HepG2 (cell line): ENCODE results near the gene TRIM28.

Experiments
- CTCF ChIP-seq: sonication (generic); formaldehyde crosslinking; IDR thresholded peaks from 2 replicates; pipeline ENCODE4 v1.5.0; 2020; ENCODE audit warnings: mild to moderate bottlenecking, missing genetic modification reagents, moderate library complexity
- EHMT2 ChIP-seq: fragments of 200-600 bp; sonication (generic); IDR thresholded peaks from 2 replicates; pipeline ENCODE4 v1.7.0; 2017; ENCODE audit warnings: antibody characterized with exemption, low read depth, low read length, borderline replicate concordance
- EZH2 ChIP-seq: conservative IDR thresholded peaks from 2 replicates; pipeline ENCODE4 v1.6.1; 2012; ENCODE audit warnings: mild to moderate bottlenecking, low read depth, low read length, moderate library complexity
- FOSL1 ChIP-seq: sonication (generic); formaldehyde crosslinking; IDR thresholded peaks from 2 replicates; pipeline ENCODE4 v1.9.0; 2021; ENCODE audit warnings: missing genetic modification reagents, borderline replicate concordance
- GABPB1 ChIP-seq: IDR thresholded peaks from 2 replicates; pipeline ENCODE4 v1.6.1; 2016; ENCODE audit warnings: mild to moderate bottlenecking, missing genetic modification reagents, moderate library complexity, missing compliant biosample characterization
- GFI1 ChIP-seq: sonication (generic); formaldehyde crosslinking; IDR thresholded peaks from 2 replicates; pipeline ENCODE4 v1.5.0; 2020; ENCODE audit warnings: missing genetic modification reagents, mild to moderate bottlenecking, borderline replicate concordance
- ZSCAN29 ChIP-seq: sonication (generic); formaldehyde crosslinking; conservative IDR thresholded peaks from 2 replicates; pipeline ENCODE4 v1.4.0; 2020; ENCODE audit warnings: mild to moderate bottlenecking, missing genetic modification reagents
- TF ChIP-seq, protein P1 (sequence below): sonication (generic); formaldehyde crosslinking; IDR thresholded peaks from 2 replicates; pipeline ENCODE4 v1.4.0; 2020; ENCODE audit warnings: mild to moderate bottlenecking, missing genetic modification reagents

- TF ChIP-seq ZSCAN29 (CRISPR knock-in tag) (no peak), EZH2 (no peak), GABPB1 (CRISPR knock-in tag) (no peak), FOSL1 (CRISPR knock-in tag) (no peak), CTCF (CRISPR knock-in tag) (no peak), GFI1 (CRISPR knock-in tag) (no peak), EHMT2 (no peak)
- TF ChIP-seq, protein P1, sequence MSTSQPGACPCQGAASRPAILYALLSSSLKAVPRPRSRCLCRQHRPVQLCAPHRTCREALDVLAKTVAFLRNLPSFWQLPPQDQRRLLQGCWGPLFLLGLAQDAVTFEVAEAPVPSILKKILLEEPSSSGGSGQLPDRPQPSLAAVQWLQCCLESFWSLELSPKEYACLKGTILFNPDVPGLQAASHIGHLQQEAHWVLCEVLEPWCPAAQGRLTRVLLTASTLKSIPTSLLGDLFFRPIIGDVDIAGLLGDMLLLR (CRISPR knock-in tag): no peak
Observed at GRCh38 chr19:58529405-58529804, 14.5 kb upstream of the TRIM28 start.
